ENCODE measurements around the gene CTLA4. TPM values are rescaled to one million over a fixed set of nuclear protein-coding genes. Genes with fewer than 3 reads are reported as not detected.
"Not testable (repeated sequence)": the region's sequence is repeated elsewhere in the genome, so short reads cannot be mapped to it uniquely, and the experiment has no call there.

The CTLA4 gene
- polyA plus RNA-seq, 3 donors: 0.22 to 0.43 (median 0.36) TPM

- WGBS, 3 donors: 85 to 93% (median 89%) methylated on average over 3 of the region's 3 CpGs
Observed at GRCh38 chr2:203881185-203881584, 13.6 kb downstream of the CTLA4 start.

GRCh38 chr2:203882551-203882950 lies 15.0 kb downstream of the CTLA4 start:
- no peak overlapping the region for H3K27ac ChIP-seq (ENCODE audit: low read depth, low read length)
- WGBS, 3 donors: 89 to 97% (median 96%) methylated on average over 1 of the region's 1 CpG

More at GRCh38 chr2:203881185-203881584, 13.6 kb downstream of the CTLA4 start:
- not testable (repeated sequence) for H3K27ac ChIP-seq (ENCODE audit: low read depth, low read length)

GRCh38 chr2:203886661-203887151 lies 19.1 kb downstream of the CTLA4 start:
- no peak overlapping the region for H3K27ac ChIP-seq (ENCODE audit: low read depth, low read length)
- 62 to 93% (median 71%) methylated on average over 3 of the region's 3 CpGs for WGBS, 3 donors

- no peak overlapping the region for H3K27ac ChIP-seq (ENCODE audit: low read depth, low read length)
Observed at GRCh38 chr2:203887677-203888076, 20.1 kb downstream of the CTLA4 start.

GRCh38 chr2:203889542-203889941 lies 22.0 kb downstream of the CTLA4 start:
- no peak overlapping the region for H3K27ac ChIP-seq (ENCODE audit: low read depth, low read length)
- WGBS, 3 donors: 83 to 94% (median 91%) methylated on average over 1 of the region's 1 CpG

GRCh38 chr2:203889944-203890343 lies 22.4 kb downstream of the CTLA4 start:
- 80 to 92% (median 89%) methylated on average over 1 of the region's 1 CpG for WGBS, 3 donors
- no peak overlapping the region for H3K27ac ChIP-seq (ENCODE audit: low read depth, low read length)

GRCh38 chr2:203890733-203891132 lies 23.2 kb downstream of the CTLA4 start:
- WGBS, 3 donors: 95 to 100% (median 96%) methylated on average over 1 of the region's 1 CpG
- H3K27ac ChIP-seq (ENCODE audit: low read depth, low read length): no peak overlapping the region

- 79 to 93% (median 80%) methylated on average over 2 of the region's 2 CpGs for WGBS, 3 donors
- no peak overlapping the region for H3K27ac ChIP-seq (ENCODE audit: low read depth, low read length)
Observed at GRCh38 chr2:203891474-203891873, 23.9 kb downstream of the CTLA4 start.

GRCh38 chr2:203892207-203892606 lies 24.6 kb downstream of the CTLA4 start:
- H3K27ac ChIP-seq (ENCODE audit: low read depth, low read length): no peak overlapping the region
- WGBS, 3 donors: 87 to 92% (median 89%) methylated on average over 4 of the region's 4 CpGs

GRCh38 chr2:203893401-203893800 lies 25.8 kb downstream of the CTLA4 start:
- no peak overlapping the region for H3K27ac ChIP-seq (ENCODE audit: low read depth, low read length)

GRCh38 chr2:203893840-203894239 lies 26.3 kb downstream of the CTLA4 start:
- no peak overlapping the region for H3K27ac ChIP-seq (ENCODE audit: low read depth, low read length)

GRCh38 chr2:203894262-203894661 lies 26.7 kb downstream of the CTLA4 start:
- WGBS, 3 donors: 89 to 100% (median 96%) methylated on average over 1 of the region's 1 CpG
- H3K27ac ChIP-seq (ENCODE audit: low read depth, low read length): no peak overlapping the region

More at GRCh38 chr2:203893840-203894239, 26.3 kb downstream of the CTLA4 start:
- WGBS, 3 donors: 76 to 84% (median 79%) methylated on average over 7 of the region's 7 CpGs

- H3K27ac ChIP-seq (ENCODE audit: low read depth, low read length): no peak overlapping the region
- 62 to 67% (median 62%) methylated on average over 2 of the region's 2 CpGs for WGBS, 3 donors
Observed at GRCh38 chr2:203897544-203897943, 30.0 kb downstream of the CTLA4 start.

- H3K27ac ChIP-seq (ENCODE audit: low read depth, low read length): no peak overlapping the region
Observed at GRCh38 chr2:203898657-203899056, 31.1 kb downstream of the CTLA4 start.

GRCh38 chr2:203900253-203900652 lies 32.7 kb downstream of the CTLA4 start:
- no peak overlapping the region for H3K27ac ChIP-seq (ENCODE audit: low read depth, low read length)
- WGBS, 3 donors: 63 to 87% (median 84%) methylated on average over 2 of the region's 2 CpGs

More at GRCh38 chr2:203898657-203899056, 31.1 kb downstream of the CTLA4 start:
- WGBS, 3 donors: 48 to 67% (median 56%) methylated on average over 2 of the region's 2 CpGs

GRCh38 chr2:203904022-203904421 lies 36.5 kb downstream of the CTLA4 start:
- H3K27ac ChIP-seq (ENCODE audit: low read depth, low read length): no peak overlapping the region

GRCh38 chr2:203905656-203906055 lies 38.1 kb downstream of the CTLA4 start:
- H3K27ac ChIP-seq (ENCODE audit: low read depth, low read length): no peak overlapping the region

More at GRCh38 chr2:203904022-203904421, 36.5 kb downstream of the CTLA4 start:
- WGBS, 3 donors: 69 to 94% (median 91%) methylated on average over 4 of the region's 4 CpGs

GRCh38 chr2:203908066-203908796 lies 40.7 kb downstream of the CTLA4 start:
- WGBS, 3 donors: 55 to 69% (median 62%) methylated on average over 6 of the region's 6 CpGs
- no peak overlapping the region for H3K27ac ChIP-seq (ENCODE audit: low read depth, low read length)

GRCh38 chr2:203908797-203909185 lies 41.2 kb downstream of the CTLA4 start:
- WGBS, 3 donors: 25 to 49% (median 41%) methylated on average over 3 of the region's 3 CpGs
- H3K27ac ChIP-seq (ENCODE audit: low read depth, low read length): no peak overlapping the region

GRCh38 chr2:203909261-203909967 lies 41.8 kb downstream of the CTLA4 start:
- no peak overlapping the region for H3K27ac ChIP-seq (ENCODE audit: low read depth, low read length)
- WGBS, 3 donors: 11 to 16% (median 12%) methylated on average over 8 of the region's 8 CpGs
